ENCODE data around the gene GLT6D1.

The GLT6D1 gene

GRCh38 chr9:135609366-135609955 lies 29.9 kb downstream of the GLT6D1 start:
- DNase-seq (ENCODE audit: low read depth in 3 of 3, low spot score in 1 of 3): no peak

- DNase-seq (ENCODE audit: low read depth in 3 of 3, low spot score in 1 of 3): no peak
Observed at GRCh38 chr9:135608999-135609317, 30.4 kb downstream of the GLT6D1 start.

GRCh38 chr9:135608294-135608998 lies 30.9 kb downstream of the GLT6D1 start:
- DNase-seq (ENCODE audit: low read depth in 3 of 3, low spot score in 1 of 3): no peak

- no peak for DNase-seq (ENCODE audit: low read depth in 3 of 3, low spot score in 1 of 3)
Observed at GRCh38 chr9:135607401-135608293, 31.7 kb downstream of the GLT6D1 start.

GRCh38 chr9:135606885-135607259 lies 32.5 kb downstream of the GLT6D1 start:
- DNase-seq (ENCODE audit: low read depth in 3 of 3, low spot score in 1 of 3): no peak

- DNase-seq (ENCODE audit: low read depth in 3 of 3, low spot score in 1 of 3): no peak
Observed at GRCh38 chr9:135605238-135605781, 34.0 kb downstream of the GLT6D1 start.

- DNase-seq (ENCODE audit: low read depth in 3 of 3, low spot score in 1 of 3): no peak
Observed at GRCh38 chr9:135604437-135605237, 34.7 kb downstream of the GLT6D1 start.

- DNase-seq (ENCODE audit: low read depth in 3 of 3, low spot score in 1 of 3): peak in 2 of 3 donors; percentile 17 to 48
Observed at GRCh38 chr9:135602789-135603481, 36.4 kb downstream of the GLT6D1 start.

GRCh38 chr9:135601988-135602387 lies 37.4 kb downstream of the GLT6D1 start:
- no peak for DNase-seq (ENCODE audit: low read depth in 3 of 3, low spot score in 1 of 3)

- no peak for DNase-seq (ENCODE audit: low read depth in 3 of 3, low spot score in 1 of 3)
Observed at GRCh38 chr9:135600296-135600817, 39.0 kb downstream of the GLT6D1 start.

- DNase-seq (ENCODE audit: low read depth in 3 of 3, low spot score in 1 of 3): no peak
Observed at GRCh38 chr9:135596211-135596610, 43.1 kb downstream of the GLT6D1 start.

- DNase-seq (ENCODE audit: low read depth in 3 of 3, low spot score in 1 of 3): no peak
Observed at GRCh38 chr9:135592625-135593024, 46.7 kb downstream of the GLT6D1 start.

- no peak for DNase-seq (ENCODE audit: low read depth in 3 of 3, low spot score in 1 of 3)
Observed at GRCh38 chr9:135592331-135592590, 47.1 kb downstream of the GLT6D1 start.

- no peak for DNase-seq (ENCODE audit: low read depth in 3 of 3, low spot score in 1 of 3)
Observed at GRCh38 chr9:135591506-135592330, 47.6 kb downstream of the GLT6D1 start.

GRCh38 chr9:135590486-135591079 lies 48.8 kb downstream of the GLT6D1 start:
- DNase-seq (ENCODE audit: low read depth in 3 of 3, low spot score in 1 of 3): no peak

GRCh38 chr9:135589596-135590485 lies 49.5 kb downstream of the GLT6D1 start:
- no peak for DNase-seq (ENCODE audit: low read depth in 3 of 3, low spot score in 1 of 3)

- DNase-seq (ENCODE audit: low read depth in 3 of 3, low spot score in 1 of 3): no peak
Observed at GRCh38 chr9:135588886-135589595, 50.3 kb downstream of the GLT6D1 start.

- no peak for DNase-seq (ENCODE audit: low read depth in 3 of 3, low spot score in 1 of 3)
Observed at GRCh38 chr9:135588371-135588770, 51.0 kb downstream of the GLT6D1 start.

Data from stimulated activated CD4-positive, alpha-beta T cell treated with anti-CD3 and anti-CD28 coated beads, TNF-alpha, amount 100 ng/mL, for 1 hour (primary cell).